SK-N-SH treated with all-trans-retinoic acid at 6 μM for 48 hours (cell line): ENCODE data around the gene CTRB2.

Source experiments
- ATAC-seq: fragments of 200-7000 bp; cut with Tn5 transposase; 3 replicates; pipeline ENCODE4 v1.9.1; 2020; ENCODE audit warnings: mild to moderate bottlenecking, moderate library complexity
- CSDC2 ChIP-seq: fragments of 250-450 bp; sonication (Bioruptor Pico); IDR thresholded peaks from 2 replicates; pipeline ENCODE4 v1.5.0; 2020; ENCODE audit warnings: mild to moderate bottlenecking, moderate library complexity
- ESRRG ChIP-seq: fragments of 250-450 bp; sonication (Bioruptor Pico); IDR thresholded peaks from 2 replicates; pipeline ENCODE4 v1.6.1; 2021; ENCODE audit warnings: mild to moderate bottlenecking
- GLIS3 ChIP-seq: fragments of 250-450 bp; sonication (Bioruptor Pico); IDR thresholded peaks from 2 replicates; pipeline ENCODE4 v1.5.0; 2020; ENCODE audit warnings: mild to moderate bottlenecking, moderate library complexity
- ISL1 ChIP-seq: fragments of 250-450 bp; sonication (Bioruptor Pico); IDR thresholded peaks from 2 replicates; pipeline ENCODE4 v2.1.2; 2022; ENCODE audit warnings: mild to moderate bottlenecking, moderate library complexity
- OSR1 ChIP-seq: fragments of 250-450 bp; sonication (Bioruptor Pico); IDR thresholded peaks from 2 replicates; pipeline ENCODE4 v1.8.0; 2022; ENCODE audit warnings: moderate library complexity, mild to moderate bottlenecking, inconsistent platforms
- PPARA ChIP-seq: fragments of 250-450 bp; sonication (Bioruptor Pico); IDR thresholded peaks from 2 replicates; pipeline ENCODE4 v1.5.0; 2020; ENCODE audit warnings: mild to moderate bottlenecking, borderline replicate concordance
- RARB ChIP-seq: fragments of 250-450 bp; sonication (Bioruptor Pico); IDR thresholded peaks from 2 replicates; pipeline ENCODE4 v1.8.0; 2021; ENCODE audit warnings: mild to moderate bottlenecking, moderate library complexity
- SNAI2 ChIP-seq: fragments of 250-450 bp; sonication (Bioruptor Pico); IDR thresholded peaks from 2 replicates; pipeline ENCODE4 v1.5.0; 2020; ENCODE audit warnings: mild to moderate bottlenecking, moderate library complexity
- TCF4 ChIP-seq: fragments of 250-450 bp; sonication (Bioruptor Pico); IDR thresholded peaks from 2 replicates; pipeline ENCODE4 v1.8.0; 2021; ENCODE audit warnings: mild to moderate bottlenecking, moderate library complexity, borderline replicate concordance
- TOX ChIP-seq: fragments of 250-450 bp; sonication (Bioruptor Pico); IDR thresholded peaks from 2 replicates; pipeline ENCODE4 v1.8.0; 2021; ENCODE audit warnings: mild to moderate bottlenecking, moderate library complexity, borderline replicate concordance
- ZC3H10 ChIP-seq: fragments of 250-450 bp; sonication (Bioruptor Pico); IDR thresholded peaks from 2 replicates; pipeline ENCODE4 v1.5.1; 2021; ENCODE audit warnings: mild to moderate bottlenecking, moderate library complexity
- ZFP3 ChIP-seq: fragments of 250-450 bp; sonication (Bioruptor Pico); IDR thresholded peaks from 2 replicates; pipeline ENCODE4 v1.5.0; 2020; ENCODE audit warnings: mild to moderate bottlenecking, moderate library complexity
- ZFP30 ChIP-seq: fragments of 450-650 bp; formaldehyde crosslinking; IDR thresholded peaks from 2 replicates; pipeline ENCODE4 v1.5.0; 2022; ENCODE audit warnings: mild to moderate bottlenecking, moderate library complexity
- ZNF565 ChIP-seq: fragments of 450-650 bp; formaldehyde crosslinking; conservative IDR thresholded peaks from 2 replicates; pipeline ENCODE4 v1.5.0; 2020; ENCODE audit warnings: low read depth, mild to moderate bottlenecking, moderate library complexity
- ZNF70 ChIP-seq: fragments of 450-650 bp; formaldehyde crosslinking; IDR thresholded peaks from 2 replicates; pipeline ENCODE4 v1.5.0; 2020; ENCODE audit warnings: mild to moderate bottlenecking, moderate library complexity
- ZNF8 ChIP-seq: fragments of 450-650 bp; formaldehyde crosslinking; IDR thresholded peaks from 2 replicates; pipeline ENCODE4 v1.5.0; 2020; ENCODE audit warnings: mild to moderate bottlenecking, moderate library complexity
- TF ChIP-seq, protein P1 (sequence below): fragments of 250-450 bp; sonication (Bioruptor Pico); IDR thresholded peaks from 2 replicates; pipeline ENCODE4 v1.5.1; 2020; ENCODE audit warnings: low read depth, mild to moderate bottlenecking, moderate library complexity
- TF ChIP-seq, protein P2 (sequence below): fragments of 250-450 bp; sonication (Bioruptor Pico); IDR thresholded peaks from 2 replicates; pipeline ENCODE4 v1.8.0; 2021; ENCODE audit warnings: low read depth, mild to moderate bottlenecking, moderate library complexity, borderline replicate concordance
- TF ChIP-seq, protein P3 (sequence below): fragments of 250-450 bp; sonication (Bioruptor Pico); IDR thresholded peaks from 2 replicates; pipeline ENCODE4 v1.8.0; 2020; ENCODE audit warnings: mild to moderate bottlenecking, moderate library complexity, borderline replicate concordance
- TF ChIP-seq, protein P4 (sequence below): fragments of 250-450 bp; sonication (Bioruptor Pico); IDR thresholded peaks from 2 replicates; pipeline ENCODE4 v1.5.1; 2021; ENCODE audit warnings: mild to moderate bottlenecking, moderate library complexity
- TF ChIP-seq, protein P5 (sequence below): fragments of 250-450 bp; sonication (Bioruptor Pico); IDR thresholded peaks from 2 replicates; pipeline ENCODE4 v1.5.0; 2020; ENCODE audit warnings: mild to moderate bottlenecking, moderate library complexity

The CTRB2 gene

GRCh38 chr16:75239542-75240122 is 32.7 kb upstream of the CTRB2 start (continued):
- TF ChIP-seq, protein P1, sequence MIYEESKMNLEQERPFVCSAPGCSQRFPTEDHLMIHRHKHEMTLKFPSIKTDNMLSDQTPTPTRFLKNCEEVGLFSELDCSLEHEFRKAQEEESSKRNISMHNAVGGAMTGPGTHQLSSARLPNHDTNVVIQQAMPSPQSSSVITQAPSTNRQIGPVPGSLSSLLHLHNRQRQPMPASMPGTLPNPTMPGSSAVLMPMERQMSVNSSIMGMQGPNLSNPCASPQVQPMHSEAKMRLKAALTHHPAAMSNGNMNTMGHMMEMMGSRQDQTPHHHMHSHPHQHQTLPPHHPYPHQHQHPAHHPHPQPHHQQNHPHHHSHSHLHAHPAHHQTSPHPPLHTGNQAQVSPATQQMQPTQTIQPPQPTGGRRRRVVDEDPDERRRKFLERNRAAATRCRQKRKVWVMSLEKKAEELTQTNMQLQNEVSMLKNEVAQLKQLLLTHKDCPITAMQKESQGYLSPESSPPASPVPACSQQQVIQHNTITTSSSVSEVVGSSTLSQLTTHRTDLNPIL = no peak
- TF ChIP-seq TOX (no peak), ZC3H10 (no peak), ZNF70 (CRISPR knock-in tag) (no peak), ISL1 (CRISPR knock-in tag) (no peak), GLIS3 (CRISPR knock-in tag) (no peak)

- no peak for TF ChIP-seq ZNF565 (CRISPR knock-in tag)
- TF ChIP-seq ZFP3 (CRISPR knock-in tag) = peak; percentile 71; the same call in 1 of the 2 replicates
- ATAC-seq = peak; percentile 39
Measured at GRCh38 chr16:75238853-75239541, 32.0 kb upstream of the CTRB2 start.

- TF ChIP-seq, protein P2, sequence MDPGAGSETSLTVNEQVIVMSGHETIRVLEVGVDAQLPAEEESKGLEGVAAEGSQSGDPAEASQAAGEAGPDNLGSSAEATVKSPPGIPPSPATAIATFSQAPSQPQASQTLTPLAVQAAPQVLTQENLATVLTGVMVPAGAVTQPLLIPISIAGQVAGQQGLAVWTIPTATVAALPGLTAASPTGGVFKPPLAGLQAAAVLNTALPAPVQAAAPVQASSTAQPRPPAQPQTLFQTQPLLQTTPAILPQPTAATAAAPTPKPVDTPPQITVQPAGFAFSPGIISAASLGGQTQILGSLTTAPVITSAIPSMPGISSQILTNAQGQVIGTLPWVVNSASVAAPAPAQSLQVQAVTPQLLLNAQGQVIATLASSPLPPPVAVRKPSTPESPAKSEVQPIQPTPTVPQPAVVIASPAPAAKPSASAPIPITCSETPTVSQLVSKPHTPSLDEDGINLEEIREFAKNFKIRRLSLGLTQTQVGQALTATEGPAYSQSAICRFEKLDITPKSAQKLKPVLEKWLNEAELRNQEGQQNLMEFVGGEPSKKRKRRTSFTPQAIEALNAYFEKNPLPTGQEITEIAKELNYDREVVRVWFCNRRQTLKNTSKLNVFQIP = no peak
- TF ChIP-seq CSDC2 (CRISPR knock-in tag) (no peak), TCF4 (no peak), ZFP30 (CRISPR knock-in tag) (no peak), ISL1 (CRISPR knock-in tag) (no peak), ZNF70 (CRISPR knock-in tag) (no peak)
- TF ChIP-seq, protein P3, sequence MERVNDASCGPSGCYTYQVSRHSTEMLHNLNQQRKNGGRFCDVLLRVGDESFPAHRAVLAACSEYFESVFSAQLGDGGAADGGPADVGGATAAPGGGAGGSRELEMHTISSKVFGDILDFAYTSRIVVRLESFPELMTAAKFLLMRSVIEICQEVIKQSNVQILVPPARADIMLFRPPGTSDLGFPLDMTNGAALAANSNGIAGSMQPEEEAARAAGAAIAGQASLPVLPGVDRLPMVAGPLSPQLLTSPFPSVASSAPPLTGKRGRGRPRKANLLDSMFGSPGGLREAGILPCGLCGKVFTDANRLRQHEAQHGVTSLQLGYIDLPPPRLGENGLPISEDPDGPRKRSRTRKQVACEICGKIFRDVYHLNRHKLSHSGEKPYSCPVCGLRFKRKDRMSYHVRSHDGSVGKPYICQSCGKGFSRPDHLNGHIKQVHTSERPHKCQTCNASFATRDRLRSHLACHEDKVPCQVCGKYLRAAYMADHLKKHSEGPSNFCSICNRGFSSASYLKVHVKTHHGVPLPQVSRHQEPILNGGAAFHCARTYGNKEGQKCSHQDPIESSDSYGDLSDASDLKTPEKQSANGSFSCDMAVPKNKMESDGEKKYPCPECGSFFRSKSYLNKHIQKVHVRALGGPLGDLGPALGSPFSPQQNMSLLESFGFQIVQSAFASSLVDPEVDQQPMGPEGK (CRISPR knock-in tag) = no peak
- TF ChIP-seq, all 23 proteins: peak for 0
- ATAC-seq = peak; percentile 72
Measured at GRCh38 chr16:75238132-75238852, 31.3 kb upstream of the CTRB2 start.

GRCh38 chr16:75237398-75238131 is 30.6 kb upstream of the CTRB2 start:
- no peak for ATAC-seq
- TF ChIP-seq ZNF8 (no peak), CSDC2 (CRISPR knock-in tag) (no peak), ZC3H10 (no peak), ZNF565 (CRISPR knock-in tag) (no peak), ZFP3 (CRISPR knock-in tag) (no peak), PPARA (CRISPR knock-in tag) (no peak), TCF4 (no peak), ESRRG (CRISPR knock-in tag) (no peak), SNAI2 (no peak), OSR1 (no peak), RARB (CRISPR knock-in tag) (no peak), ZFP30 (CRISPR knock-in tag) (no peak)
- TF ChIP-seq, protein P2 = no peak
- TF ChIP-seq, protein P1 = no peak
- TF ChIP-seq, protein P4, sequence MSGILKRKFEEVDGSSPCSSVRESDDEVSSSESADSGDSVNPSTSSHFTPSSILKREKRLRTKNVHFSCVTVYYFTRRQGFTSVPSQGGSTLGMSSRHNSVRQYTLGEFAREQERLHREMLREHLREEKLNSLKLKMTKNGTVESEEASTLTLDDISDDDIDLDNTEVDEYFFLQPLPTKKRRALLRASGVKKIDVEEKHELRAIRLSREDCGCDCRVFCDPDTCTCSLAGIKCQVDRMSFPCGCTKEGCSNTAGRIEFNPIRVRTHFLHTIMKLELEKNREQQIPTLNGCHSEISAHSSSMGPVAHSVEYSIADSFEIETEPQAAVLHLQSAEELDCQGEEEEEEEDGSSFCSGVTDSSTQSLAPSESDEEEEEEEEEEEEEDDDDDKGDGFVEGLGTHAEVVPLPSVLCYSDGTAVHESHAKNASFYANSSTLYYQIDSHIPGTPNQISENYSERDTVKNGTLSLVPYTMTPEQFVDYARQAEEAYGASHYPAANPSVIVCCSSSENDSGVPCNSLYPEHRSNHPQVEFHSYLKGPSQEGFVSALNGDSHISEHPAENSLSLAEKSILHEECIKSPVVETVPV (CRISPR knock-in tag) = no peak
- TF ChIP-seq, protein P5, sequence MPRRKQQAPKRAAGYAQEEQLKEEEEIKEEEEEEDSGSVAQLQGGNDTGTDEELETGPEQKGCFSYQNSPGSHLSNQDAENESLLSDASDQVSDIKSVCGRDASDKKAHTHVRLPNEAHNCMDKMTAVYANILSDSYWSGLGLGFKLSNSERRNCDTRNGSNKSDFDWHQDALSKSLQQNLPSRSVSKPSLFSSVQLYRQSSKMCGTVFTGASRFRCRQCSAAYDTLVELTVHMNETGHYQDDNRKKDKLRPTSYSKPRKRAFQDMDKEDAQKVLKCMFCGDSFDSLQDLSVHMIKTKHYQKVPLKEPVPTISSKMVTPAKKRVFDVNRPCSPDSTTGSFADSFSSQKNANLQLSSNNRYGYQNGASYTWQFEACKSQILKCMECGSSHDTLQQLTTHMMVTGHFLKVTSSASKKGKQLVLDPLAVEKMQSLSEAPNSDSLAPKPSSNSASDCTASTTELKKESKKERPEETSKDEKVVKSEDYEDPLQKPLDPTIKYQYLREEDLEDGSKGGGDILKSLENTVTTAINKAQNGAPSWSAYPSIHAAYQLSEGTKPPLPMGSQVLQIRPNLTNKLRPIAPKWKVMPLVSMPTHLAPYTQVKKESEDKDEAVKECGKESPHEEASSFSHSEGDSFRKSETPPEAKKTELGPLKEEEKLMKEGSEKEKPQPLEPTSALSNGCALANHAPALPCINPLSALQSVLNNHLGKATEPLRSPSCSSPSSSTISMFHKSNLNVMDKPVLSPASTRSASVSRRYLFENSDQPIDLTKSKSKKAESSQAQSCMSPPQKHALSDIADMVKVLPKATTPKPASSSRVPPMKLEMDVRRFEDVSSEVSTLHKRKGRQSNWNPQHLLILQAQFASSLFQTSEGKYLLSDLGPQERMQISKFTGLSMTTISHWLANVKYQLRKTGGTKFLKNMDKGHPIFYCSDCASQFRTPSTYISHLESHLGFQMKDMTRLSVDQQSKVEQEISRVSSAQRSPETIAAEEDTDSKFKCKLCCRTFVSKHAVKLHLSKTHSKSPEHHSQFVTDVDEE = no peak
